Vagina (tissue), 2 donors: ENCODE results near the gene EDN1. TPM values are rescaled to one million over a fixed set of nuclear protein-coding genes. Genes with fewer than 3 reads are reported as not detected.

ENCODE experiments used
- DNase-seq, 2 donors: peaks; one replicate each; pipeline ENCODE4 v3.0.0-alpha.2; 2017; ENCODE audit errors: extremely low spot score in 2 of 2
- H3K27ac ChIP-seq: fragments of 200-600 bp; sonication (generic); one replicate; pipeline ENCODE4 v1.5.1; 2019
- H3K27me3 ChIP-seq: fragments of 200-600 bp; sonication (generic); one replicate; pipeline ENCODE4 v1.5.1; 2019
- H3K36me3 ChIP-seq, 2 donors: fragments of 200-600 bp; sonication (generic); one replicate each; pipeline ENCODE4 v1.5.1; 2017 to 2019
- H3K4me1 ChIP-seq: fragments of 200-600 bp; sonication (generic); one replicate; pipeline ENCODE4 v1.5.1; 2019
- H3K4me3 ChIP-seq, 2 donors: fragments of 200-600 bp; sonication (generic); 1 replicate in 1 of 2; 2 replicates in 1 of 2; pipeline ENCODE4 v1.5.1; 2016 to 2019
- H3K9me3 ChIP-seq: fragments of 200-600 bp; sonication (generic); one replicate; pipeline ENCODE4 v1.5.1; 2019
- CTCF ChIP-seq, 3 experiments: fragments of 450-650 bp in 2 of 3; fragments of 200-600 bp in 1 of 3; sonication (generic) in 1 of 3; IDR thresholded peaks; one replicate each; pipeline ENCODE4 v1.5.1; 2017 to 2019; ENCODE audit warnings: antibody characterized with exemption in 3 of 3, mild to moderate bottlenecking in 2 of 3, moderate library complexity in 2 of 3
- POLR2A ChIP-seq, 2 donors: fragments of 450-650 bp; IDR thresholded peaks; one replicate each; pipeline ENCODE4 v1.6.1; 2017; ENCODE audit warnings: antibody characterized with exemption in 2 of 2, mild to moderate bottlenecking in 2 of 2, moderate library complexity in 2 of 2
- POLR2AphosphoS5 ChIP-seq, 2 donors: sonication (generic); formaldehyde crosslinking; IDR thresholded peaks; one replicate each; pipeline ENCODE4 v1.9.0; 2017; ENCODE audit warnings: antibody characterized with exemption in 2 of 2, mild to moderate bottlenecking in 2 of 2, low read depth in 1 of 2; ENCODE audit not compliant: insufficient read depth in 1 of 2
- intact Hi-C: fragments of 100-400 bp; cut with DNase I; formaldehyde crosslinking; loops from one replicate; pipeline ENCODE4 v1.15.1; 2023
- total RNA-seq: library from RNA; depleted of rRNA; stranded (reverse); fragments of >200 nt; gene quantifications from one replicate; pipeline ENCODE4 v1.2.3, GENCODE V29; 2016

Gene EDN1
- total RNA-seq, 1 donor from 2014 or later: 7.1 TPM

GRCh38 chr6:12263403-12263802, 26.8 kb upstream of the EDN1 start:
- Histone ChIP-seq H3K27me3 (no peaks in the 10 kb centered on the region), H3K4me1 (no peaks in the 10 kb centered on the region), H3K27ac (no peak overlapping the region), H3K36me3 (no peaks in the 10 kb centered on the region), H3K9me3 (no peaks in the 10 kb centered on the region), H3K4me3 (no peak overlapping the region)
- DNase-seq: no peak
- TF ChIP-seq CTCF (IDR thresholded peaks at IDR 0.05) (no peak), POLR2AphosphoS5 (IDR thresholded peaks at IDR 0.05; ENCODE audit: insufficient read depth in 1 of 2, low read depth in 1 of 2) (no peak), POLR2A (IDR thresholded peaks at IDR 0.05) (no peak)
- intact Hi-C loops: no loop called here

- Histone ChIP-seq H3K9me3 (no peaks in the 10 kb centered on the region), H3K27me3 (no peaks in the 10 kb centered on the region), H3K36me3 (no peaks in the 10 kb centered on the region), H3K27ac (no peak overlapping the region), H3K4me1 (no peaks in the 10 kb centered on the region), H3K4me3 (no peak overlapping the region)
- no peak for DNase-seq
- TF ChIP-seq POLR2A (IDR thresholded peaks at IDR 0.05) (no peak), POLR2AphosphoS5 (IDR thresholded peaks at IDR 0.05; ENCODE audit: insufficient read depth in 1 of 2, low read depth in 1 of 2) (no peak), CTCF (IDR thresholded peaks at IDR 0.05) (no peak)
- intact Hi-C loops: no loop called here
Observed at GRCh38 chr6:12264671-12265070, 25.5 kb upstream of the EDN1 start.

DNA sequence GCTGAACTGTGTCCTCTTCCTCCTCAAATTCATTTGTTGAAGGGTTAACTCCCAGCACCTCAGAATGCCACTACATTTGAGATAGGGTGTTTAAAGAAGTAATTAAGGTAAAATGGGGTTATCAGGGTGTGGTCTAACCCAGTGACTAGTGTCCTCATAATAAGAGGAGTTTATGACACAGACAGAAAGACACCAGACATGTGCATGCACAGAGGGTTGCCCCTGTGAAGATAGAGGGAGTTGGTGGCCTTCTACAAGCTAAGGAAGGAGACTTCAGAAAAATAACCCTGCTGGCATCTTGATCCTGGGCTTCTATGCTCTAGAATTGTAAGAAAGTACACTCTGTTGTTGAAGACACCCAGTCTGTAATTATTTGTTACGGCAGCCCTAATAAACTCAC, 24.9 kb upstream of the EDN1 start:
- Histone ChIP-seq H3K27ac (no peak overlapping the region), H3K27me3 (no peaks in the 10 kb centered on the region), H3K36me3 (no peaks in the 10 kb centered on the region), H3K9me3 (no peaks in the 10 kb centered on the region), H3K4me1 (no peaks in the 10 kb centered on the region), H3K4me3 (no peak overlapping the region)
- DNase-seq: no peak
- TF ChIP-seq POLR2A (IDR thresholded peaks at IDR 0.05) (no peak), CTCF (IDR thresholded peaks at IDR 0.05) (no peak), POLR2AphosphoS5 (IDR thresholded peaks at IDR 0.05; ENCODE audit: insufficient read depth in 1 of 2, low read depth in 1 of 2) (no peak)
- intact Hi-C loops: no loop called here

GRCh38 chr6:12265791-12266190, 24.4 kb upstream of the EDN1 start:
- no peak overlapping the region for H3K27ac ChIP-seq
- intact Hi-C loops: no loop called here
- DNase-seq: no peak
- no peaks in the 10 kb centered on the region for H3K9me3 ChIP-seq
- no peak for TF ChIP-seq POLR2AphosphoS5 (IDR thresholded peaks at IDR 0.05; ENCODE audit: insufficient read depth in 1 of 2, low read depth in 1 of 2)
- TF ChIP-seq CTCF (IDR thresholded peaks at IDR 0.05): no peak
- no peak for TF ChIP-seq POLR2A (IDR thresholded peaks at IDR 0.05)
- H3K4me1 ChIP-seq: no peaks in the 10 kb centered on the region
- no peaks in the 10 kb centered on the region for H3K27me3 ChIP-seq
- H3K36me3 ChIP-seq: no peaks in the 10 kb centered on the region
- no peak overlapping the region for H3K4me3 ChIP-seq

- intact Hi-C loops: no loop called here
- Histone ChIP-seq H3K4me3 (no peak overlapping the region), H3K36me3 (no peaks in the 10 kb centered on the region), H3K27ac (no peak overlapping the region), H3K4me1 (no peaks in the 10 kb centered on the region), H3K9me3 (no peaks in the 10 kb centered on the region), H3K27me3 (no peaks in the 10 kb centered on the region)
- no peak for TF ChIP-seq POLR2A (IDR thresholded peaks at IDR 0.05)
- no peak for DNase-seq
Observed at GRCh38 chr6:12266571-12266970, 23.6 kb upstream of the EDN1 start.

DNA sequence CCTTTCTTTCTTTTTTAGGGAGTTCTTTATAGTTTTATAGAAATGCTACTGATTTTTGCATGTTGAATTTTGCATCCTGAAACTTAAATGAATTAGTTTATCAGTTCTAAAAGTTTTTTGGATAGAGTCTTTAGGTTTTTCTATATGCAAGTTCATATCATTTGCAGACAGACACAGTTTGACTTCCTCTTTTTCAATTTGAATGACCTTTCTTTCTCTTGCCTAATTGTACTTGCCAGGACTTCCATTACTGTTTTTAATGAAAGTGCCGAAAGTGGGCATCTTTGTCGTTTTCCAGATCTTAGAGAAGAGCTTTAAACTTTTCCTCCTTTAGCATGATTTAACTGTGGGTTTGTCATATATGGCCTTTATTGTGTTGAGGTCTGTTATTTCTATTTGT, 21.1 kb upstream of the EDN1 start:
- no peak for TF ChIP-seq CTCF (IDR thresholded peaks at IDR 0.05)
- TF ChIP-seq POLR2A (IDR thresholded peaks at IDR 0.05): no peak
- TF ChIP-seq POLR2AphosphoS5 (IDR thresholded peaks at IDR 0.05; ENCODE audit: insufficient read depth in 1 of 2, low read depth in 1 of 2): no peak
- no peaks in the 10 kb centered on the region for H3K4me1 ChIP-seq
- DNase-seq: no peak
- H3K27ac ChIP-seq: no peak overlapping the region
- H3K4me3 ChIP-seq: no peak overlapping the region
- intact Hi-C loops: no loop called here
- H3K36me3 ChIP-seq: no peaks in the 10 kb centered on the region
- H3K27me3 ChIP-seq: no peaks in the 10 kb centered on the region
- no peaks in the 10 kb centered on the region for H3K9me3 ChIP-seq
